Mammary epithelial cell (primary cell): ENCODE data around the gene MOCS1.

ENCODE experiments used
- CTCF ChIP-seq, 2 donors: IDR thresholded peaks in 1 of 2; conservative IDR thresholded peaks in 1 of 2; 2 replicates each; pipeline ENCODE4 v1.5.1; 2011 to 2012; ENCODE audit warnings: inconsistent platforms in 2 of 2, low read length in 2 of 2, mild to moderate bottlenecking in 2 of 2, control low read depth in 1 of 2, low read depth in 1 of 2; ENCODE audit not compliant: insufficient read depth in 1 of 2; ENCODE audit errors: extremely low read depth in 1 of 2
- EZH2 ChIP-seq: IDR thresholded peaks from 2 replicates; pipeline ENCODE4 v1.6.1; 2012; ENCODE audit warnings: low read length, inconsistent platforms, borderline replicate concordance

- TF ChIP-seq CTCF (conservative IDR thresholded peaks at IDR 0.05 in 1 of 2, IDR thresholded peaks at IDR 0.05 in 1 of 2; ENCODE audit: extremely low read depth in 1 of 2, insufficient read depth in 1 of 2, low read depth in 1 of 2, low read length in 2 of 2) (no peak), EZH2 (no peak)
Measured at GRCh38 chr6:39923394-39923793, 10.9 kb downstream of the MOCS1 start.
